HepG2 (cell line): ENCODE data around the gene UVSSA. TPM values are rescaled to one million over a fixed set of nuclear protein-coding genes. Genes with fewer than 3 reads are reported as not detected.

Source experiments
- ATAC-seq: fragments of 200-7000 bp; cut with Tn5 transposase; 3 replicates; pipeline ENCODE4 v1.9.1; 2020; ENCODE audit warnings: mild to moderate bottlenecking, moderate library complexity
- BruUV-seq: library from RNA; stranded (reverse); fragments of 400-500 nt; replicated peaks from 2 replicates; lab custom pipeline; 2021; lab: Mats Ljungman, UMichigan
- CTCF ChIA-PET: fragments of 300-600 bp; formaldehyde crosslinking; extraction: SDS; loops from one replicate; lab custom pipeline; 2021; ENCODE audit warnings: low total read pairs, inconsistent platforms, low intra/inter-chr PET ratio; lab: Yijun Ruan, JAX
- POLR2A ChIA-PET: fragments of 350-600 bp; sonication (Branson Sonifier 250); formaldehyde crosslinking; loops from one replicate; lab custom pipeline; 2020; ENCODE audit warnings: antibody characterized with exemption, inconsistent platforms; lab: Yijun Ruan, JAX
- DNase-seq: peaks from one replicate; pipeline ENCODE4 v3.0.0-alpha.2; 2015; ENCODE audit warnings: low spot score
- FAIRE-seq: peaks from 3 replicates; lab custom pipeline; 2011; peaks lifted over from hg19 to GRCh38; lab: Jason Lieb, UNC
- H2AFZ ChIP-seq: one replicate; pipeline ENCODE4 v1.6.1; 2011; ENCODE audit warnings: low read length, inconsistent platforms
- H3K27ac ChIP-seq: fragments of 300-600 bp; 3 replicates; pipeline ENCODE4 v1.8.0; 2011; ENCODE audit warnings: mixed run types, mild to moderate bottlenecking, mixed read lengths, low read length, inconsistent platforms; ENCODE audit not compliant: insufficient read depth; ENCODE audit errors: extremely low read length
- H3K27me3 ChIP-seq, 2 experiments: fragments of 200-600 bp in 1 of 2; 2 replicates in 1 of 2; 3 replicates in 1 of 2; pipeline versions ENCODE4 v1.6.0 to v1.8.0; 2011; ENCODE audit warnings: low read length in 2 of 2, mild to moderate bottlenecking in 2 of 2, moderate library complexity in 2 of 2, inconsistent platforms in 1 of 2; ENCODE audit not compliant: insufficient read depth in 2 of 2, control insufficient read depth in 1 of 2
- H3K36me3 ChIP-seq, 2 experiments: fragments of 200-600 bp in 1 of 2; replicated peaks in 1 of 2; 2 replicates in 1 of 2; 3 replicates in 1 of 2; pipeline versions ENCODE4 v1.5.1 to v1.8.0; 2011; ENCODE audit warnings: low read length in 2 of 2, inconsistent platforms in 1 of 2; ENCODE audit not compliant: insufficient read depth in 2 of 2, control insufficient read depth in 1 of 2
- H3K4me1 ChIP-seq: 2 replicates; pipeline ENCODE4 v1.5.1; 2012; ENCODE audit warnings: low read length, inconsistent platforms; ENCODE audit not compliant: insufficient read depth
- H3K4me2 ChIP-seq: 2 replicates; pipeline ENCODE4 v1.6.0; 2011; ENCODE audit warnings: low read depth, low read length, inconsistent platforms
- H3K4me3 ChIP-seq, 3 experiments: fragments of 200-600 bp in 1 of 3; sonication (generic), shearing (Covaris generic) in 1 of 3; replicated peaks in 1 of 3; 2 replicates each; pipeline ENCODE4 v1.5.1; 2011 to 2016; ENCODE audit warnings: low read length in 3 of 3, inconsistent platforms in 2 of 3, low read depth in 2 of 3, mild to moderate bottlenecking in 2 of 3, control low read depth in 1 of 3, mixed read lengths in 1 of 3; ENCODE audit not compliant: insufficient read depth in 1 of 3
- H3K79me2 ChIP-seq: one replicate; pipeline ENCODE4 v1.6.1; 2011; ENCODE audit warnings: low read length, inconsistent platforms; ENCODE audit not compliant: insufficient read depth
- H3K9ac ChIP-seq: 2 replicates; pipeline ENCODE4 v1.6.0; 2011; ENCODE audit warnings: mild to moderate bottlenecking, low read depth, low read length, inconsistent platforms; ENCODE audit not compliant: insufficient read depth
- H3K9me3 ChIP-seq: 2 replicates; pipeline ENCODE4 v1.5.1; 2012; ENCODE audit warnings: mild to moderate bottlenecking, low read length
- H4K20me1 ChIP-seq: 2 replicates; pipeline ENCODE4 v1.6.0; 2011; ENCODE audit warnings: inconsistent platforms, mild to moderate bottlenecking, low read length, moderate library complexity; ENCODE audit not compliant: insufficient read depth
- BRF2 ChIP-seq: sonication (generic); formaldehyde crosslinking; IDR thresholded peaks from 2 replicates; pipeline ENCODE4 v1.8.1; 2022; ENCODE audit warnings: mild to moderate bottlenecking, missing genetic modification reagents
- CENPT ChIP-seq: sonication (generic); formaldehyde crosslinking; IDR thresholded peaks from 2 replicates; pipeline ENCODE4 v1.8.0; 2022; ENCODE audit warnings: low read depth, mild to moderate bottlenecking, moderate library complexity, missing genetic modification reagents
- KIAA2018 ChIP-seq: sonication (generic); formaldehyde crosslinking; IDR thresholded peaks from 2 replicates; pipeline ENCODE4 v1.5.0; 2020; ENCODE audit warnings: mild to moderate bottlenecking, missing genetic modification reagents, borderline replicate concordance
- LBX2 ChIP-seq: sonication (generic); formaldehyde crosslinking; IDR thresholded peaks from 2 replicates; pipeline ENCODE4 v1.5.0; 2020; ENCODE audit warnings: missing genetic modification reagents, mild to moderate bottlenecking, borderline replicate concordance
- MIER3 ChIP-seq: IDR thresholded peaks from 2 replicates; pipeline ENCODE4 v1.6.1; 2016; ENCODE audit warnings: missing compliant biosample characterization, borderline replicate concordance
- SMAD1 ChIP-seq: sonication (generic); formaldehyde crosslinking; IDR thresholded peaks from 2 replicates; pipeline ENCODE4 v1.4.0; 2020; ENCODE audit warnings: missing genetic modification reagents, low read depth, mild to moderate bottlenecking, borderline replicate concordance
- STAG1 ChIP-seq: sonication (generic); formaldehyde crosslinking; IDR thresholded peaks from 2 replicates; pipeline ENCODE4 v1.4.0; 2020; ENCODE audit warnings: missing genetic modification reagents
- ZNF724P ChIP-seq: sonication (generic); formaldehyde crosslinking; IDR thresholded peaks from 2 replicates; pipeline ENCODE4 v1.8.0; 2022; ENCODE audit warnings: missing genetic modification reagents, borderline replicate concordance
- ZNF780A ChIP-seq: sonication (generic); formaldehyde crosslinking; IDR thresholded peaks from 2 replicates; pipeline ENCODE4 v1.8.0; 2022; ENCODE audit warnings: mild to moderate bottlenecking, missing genetic modification reagents, moderate library complexity
- WGBS: methylation state at CpG from one replicate; pipeline ENCODE4 v1.1.6; 2017; ENCODE audit warnings: low lambda C conversion rate; 5-methylcytosine and 5-hydroxymethylcytosine counted together
- in situ Hi-C: cut with HindIII; loops from 2 replicates; pipeline ENCODE4 v1.10.0; 2017; ENCODE audit warnings: low pct_unique_long_range_greater_than_20kb; ENCODE audit not compliant: extremely low pct_ligation_motif_present
- intact Hi-C: fragments of 100-400 bp; cut with micrococcal nuclease; formaldehyde crosslinking; loops from one replicate; pipeline ENCODE4 v1.10.0; 2022; ENCODE audit not compliant: unreplicated experiment
- polyA plus RNA-seq, 8 experiments: library from polyadenylated mRNA; depleted of rRNA in 3 of 8; stranded (reverse) in 7 of 8; unstranded in 1 of 8; fragments of >200 nt; fragmentation: Illumina TruSeq in 4 of 8; extraction: Trizol in 4 of 8; gene quantifications; 2 replicates each; pipeline versions ENCODE4 v1.2.1 to v1.2.3, GENCODE V29; 2011 to 2016; ENCODE audit warnings: low read depth in 4 of 8, missing spikeins in 1 of 8, mixed read lengths in 1 of 8; ENCODE audit not compliant: insufficient read depth in 1 of 8
- total RNA-seq, 5 experiments: library from RNA; depleted of rRNA; stranded (reverse); fragments of >200 nt; fragmentation: Illumina TruSeq; extraction: Trizol; gene quantifications; 2 replicates each; pipeline ENCODE4 v1.2.3, GENCODE V29; 2016; ENCODE audit warnings: low read depth in 1 of 5
- TF ChIP-seq, protein P1 (sequence below): sonication (generic); formaldehyde crosslinking; IDR thresholded peaks from 2 replicates; pipeline ENCODE4 v1.4.0; 2020; ENCODE audit warnings: missing genetic modification reagents

UVSSA gene
- total and polyA plus RNA-seq, 2 of the 13 experiments (the other 11 are each of a cell fraction or from before 2014, with no cell fraction given): 4.6 to 8.4 TPM

DNA sequence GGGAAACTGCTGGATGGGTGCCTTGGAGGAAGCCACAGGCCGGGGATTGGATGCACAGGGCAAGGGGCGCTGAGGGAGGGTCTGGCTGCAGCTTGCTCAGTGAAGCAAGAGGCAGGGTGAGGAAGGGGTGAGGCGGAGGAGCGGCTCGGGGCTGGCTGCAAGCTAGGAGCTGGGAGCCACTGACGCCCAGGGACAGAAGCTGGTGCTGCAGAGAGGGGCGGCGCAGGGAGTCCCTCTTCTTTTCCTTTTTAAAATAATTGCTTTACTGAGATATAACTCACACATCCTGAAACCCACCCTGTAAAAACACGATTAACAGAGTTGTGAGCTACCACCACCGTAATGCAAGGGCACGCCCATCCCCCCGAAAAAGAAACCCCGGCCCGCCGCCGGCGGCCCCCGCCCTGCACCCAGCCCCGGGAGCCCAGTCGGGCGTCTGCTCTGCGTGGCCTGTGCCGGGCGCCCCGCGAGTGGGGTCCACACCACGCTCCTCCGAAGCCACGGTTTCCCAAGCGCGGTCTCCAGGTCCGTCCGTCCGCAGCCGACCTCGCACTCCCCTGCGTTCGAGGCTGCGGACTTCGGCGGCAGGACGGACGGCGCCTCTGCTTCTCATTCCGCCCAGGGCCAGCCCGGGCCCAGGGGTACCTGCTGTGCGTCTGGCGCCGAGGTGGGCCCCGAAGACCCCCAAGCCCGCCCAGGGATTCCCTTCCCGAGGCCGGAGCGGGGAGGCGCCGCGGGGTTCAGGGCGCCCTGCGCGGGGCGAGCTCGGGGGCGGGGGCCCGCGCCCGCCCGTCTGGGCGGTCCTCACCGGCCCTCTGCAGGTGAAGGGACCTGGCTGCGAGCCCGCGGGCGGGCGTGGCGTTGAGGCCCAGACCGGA, 866 bp upstream of the UVSSA start:
- ChIA-PET POLR2A (interaction anchor here (0.6 to 4.1 kb wide), 14 partner anchors 10 to 419 kb away, joined by 3 to 43 read pairs (median 6); partner anchors contain the start of genes CTBP1, MAEA and SPON2), CTCF (interaction anchor here (1.7 kb wide), 1 partner anchor 215 kb away, joined by 4 read pairs; no protein-coding TSS in a partner anchor)
- H3K27ac ChIP-seq: peak overlapping the region; percentile 81
- no peaks in the 10 kb centered on the region; a peak in 1 of 5 replicates for H3K27me3 ChIP-seq
- H3K9ac ChIP-seq: peak overlapping the region; percentile 89
- peak; percentile 57 for ATAC-seq
- in situ Hi-C loops: no loop called here
- no peaks in the 10 kb centered on the region for H3K9me3 ChIP-seq
- peak overlapping the region; percentile 82 to 94 (median 85) for H3K4me3 ChIP-seq
- peaks cover 12% of the 10 kb centered on the region for H3K79me2 ChIP-seq
- FAIRE-seq: no peak
- DNase-seq: peak; percentile 34
- H2AFZ ChIP-seq: no peak overlapping the region
- H3K4me1 ChIP-seq: peaks cover 31% of the 10 kb centered on the region
- intact Hi-C loops: loop anchor here (2.0 to 5.0 kb wide), 2 partner anchors 39 to 57 kb away; partner anchors contain the start of gene MAEA
- H4K20me1 ChIP-seq: no peaks in the 10 kb centered on the region
- peak overlapping the region; percentile 89 for H3K4me2 ChIP-seq
- 0% methylated on average over 22 of the region's 76 CpGs for WGBS
- H3K36me3 ChIP-seq: peaks cover 2 to 12% of the 10 kb centered on the region in 2 experiments; a peak in 2 of 5 replicates
- TSS peak; percentile 63 for BruUV-seq
- no peak for TF ChIP-seq MIER3 (CRISPR knock-in tag)
- peak; percentile 51; the same call in 1 of the 2 replicates for TF ChIP-seq BRF2 (CRISPR knock-in tag)
- TF ChIP-seq, protein P1, sequence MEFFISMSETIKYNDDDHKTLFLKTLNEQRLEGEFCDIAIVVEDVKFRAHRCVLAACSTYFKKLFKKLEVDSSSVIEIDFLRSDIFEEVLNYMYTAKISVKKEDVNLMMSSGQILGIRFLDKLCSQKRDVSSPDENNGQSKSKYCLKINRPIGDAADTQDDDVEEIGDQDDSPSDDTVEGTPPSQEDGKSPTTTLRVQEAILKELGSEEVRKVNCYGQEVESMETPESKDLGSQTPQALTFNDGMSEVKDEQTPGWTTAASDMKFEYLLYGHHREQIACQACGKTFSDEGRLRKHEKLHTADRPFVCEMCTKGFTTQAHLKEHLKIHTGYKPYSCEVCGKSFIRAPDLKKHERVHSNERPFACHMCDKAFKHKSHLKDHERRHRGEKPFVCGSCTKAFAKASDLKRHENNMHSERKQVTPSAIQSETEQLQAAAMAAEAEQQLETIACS: 0 out of 2 replicates have a peak, but pooled peaks have one; percentile 5
- no peak for TF ChIP-seq KIAA2018 (CRISPR knock-in tag)
- peak; percentile 9; the same call in 1 of the 2 replicates for TF ChIP-seq STAG1 (CRISPR knock-in tag)
- TF ChIP-seq LBX2 (CRISPR knock-in tag): no peak
- 0 out of 2 replicates have a peak, but pooled peaks have one; percentile 26 for TF ChIP-seq ZNF724P (CRISPR knock-in tag)
- 0 out of 2 replicates have a peak, but pooled peaks have one; percentile 25 for TF ChIP-seq ZNF780A (CRISPR knock-in tag)
- 0 out of 2 replicates have a peak, but pooled peaks have one; percentile 28 for TF ChIP-seq CENPT (CRISPR knock-in tag)
- TF ChIP-seq SMAD1 (CRISPR knock-in tag): 0 out of 2 replicates have a peak, but pooled peaks have one; percentile 78
